ENCODE measurements around the gene GHRH. TPM values are rescaled to one million over a fixed set of nuclear protein-coding genes. Genes with fewer than 3 reads are reported as not detected.

The GHRH gene
- total RNA-seq, 1 experiment from 2014 or later: not detected

GRCh38 chr20:37279820-37280219, 18.2 kb upstream of the GHRH start:
- TF ChIP-seq, protein P1, sequence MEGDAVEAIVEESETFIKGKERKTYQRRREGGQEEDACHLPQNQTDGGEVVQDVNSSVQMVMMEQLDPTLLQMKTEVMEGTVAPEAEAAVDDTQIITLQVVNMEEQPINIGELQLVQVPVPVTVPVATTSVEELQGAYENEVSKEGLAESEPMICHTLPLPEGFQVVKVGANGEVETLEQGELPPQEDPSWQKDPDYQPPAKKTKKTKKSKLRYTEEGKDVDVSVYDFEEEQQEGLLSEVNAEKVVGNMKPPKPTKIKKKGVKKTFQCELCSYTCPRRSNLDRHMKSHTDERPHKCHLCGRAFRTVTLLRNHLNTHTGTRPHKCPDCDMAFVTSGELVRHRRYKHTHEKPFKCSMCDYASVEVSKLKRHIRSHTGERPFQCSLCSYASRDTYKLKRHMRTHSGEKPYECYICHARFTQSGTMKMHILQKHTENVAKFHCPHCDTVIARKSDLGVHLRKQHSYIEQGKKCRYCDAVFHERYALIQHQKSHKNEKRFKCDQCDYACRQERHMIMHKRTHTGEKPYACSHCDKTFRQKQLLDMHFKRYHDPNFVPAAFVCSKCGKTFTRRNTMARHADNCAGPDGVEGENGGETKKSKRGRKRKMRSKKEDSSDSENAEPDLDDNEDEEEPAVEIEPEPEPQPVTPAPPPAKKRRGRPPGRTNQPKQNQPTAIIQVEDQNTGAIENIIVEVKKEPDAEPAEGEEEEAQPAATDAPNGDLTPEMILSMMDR (conservative IDR thresholded peaks at IDR 0.05): no peak
- Histone ChIP-seq H3K56ac (ENCODE audit: insufficient read length, low read depth, low read length) (no peak overlapping the region), H3K27ac (ENCODE audit: insufficient read length, low read depth, low read length) (no peak overlapping the region), H3K79me1 (ENCODE audit: insufficient read depth, low read depth, low read length, poor library complexity, severe bottlenecking) (no peaks in the 10 kb centered on the region), H2BK20ac (ENCODE audit: low read depth, low read length, poor library complexity, severe bottlenecking) (no peak overlapping the region), H3K14ac (ENCODE audit: insufficient read depth, low read length) (no peak overlapping the region; the same call in 1 of the 2 replicates), H3K79me2 (ENCODE audit: insufficient read depth, low read length) (no peaks in the 10 kb centered on the region), H2AK5ac (ENCODE audit: insufficient read length, low read length) (no peak overlapping the region), H2AFZ (ENCODE audit: low read length) (no peak overlapping the region), H3K4ac (ENCODE audit: low read depth, low read length) (no peak overlapping the region), H3K9ac (ENCODE audit: extremely low read depth, insufficient read length, low read length) (no peak overlapping the region), H4K20me1 (ENCODE audit: control insufficient read depth, insufficient read depth, insufficient read length) (no peaks in the 10 kb centered on the region), H2BK12ac (ENCODE audit: insufficient read length, low read depth, low read length) (no peak overlapping the region), H2BK5ac (ENCODE audit: insufficient read length, low read length) (no peak overlapping the region), H3K9me3 (ENCODE audit: control insufficient read depth, low read depth, low read length) (no peaks in the 10 kb centered on the region), H3K23me2 (ENCODE audit: insufficient read length, low read depth, low read length, poor library complexity, severe bottlenecking) (no peaks in the 10 kb centered on the region), H4K5ac (ENCODE audit: insufficient read length, low read depth, low read length) (no peak overlapping the region), H3T11ph (ENCODE audit: low read length) (no peak overlapping the region), H2BK120ac (ENCODE audit: low read depth, low read length, poor library complexity, severe bottlenecking) (no peak overlapping the region), H4K91ac (ENCODE audit: insufficient read length, low read depth, low read length) (no peak overlapping the region), H2BK15ac (ENCODE audit: low read depth, low read length) (no peak overlapping the region), H3K23ac (ENCODE audit: insufficient read length, low read depth, low read length) (no peak overlapping the region), H3K4me1 (ENCODE audit: insufficient read depth, low read length) (no peaks in the 10 kb centered on the region; the same call in 1 of the 2 replicates), H3K27me3 (ENCODE audit: insufficient read depth, low read length) (no peaks in the 10 kb centered on the region), H3K18ac (ENCODE audit: insufficient read length, low read depth, low read length) (no peak overlapping the region), H3K4me2 (ENCODE audit: insufficient read depth, insufficient read length, low read length) (no peak overlapping the region), H4K8ac (replicated peaks; ENCODE audit: insufficient read length, low read depth, low read length) (no peak overlapping the region)
- H3K4me3 Mint-ChIP-seq: no peak overlapping the region
- no CpG with 5 or more reads among the region's 8 CpGs for WGBS (ENCODE audit: extremely low coverage, insufficient read length, low lambda C conversion rate)
- H3K27me3 Mint-ChIP-seq (ENCODE audit: low read depth): peaks cover 3% of the 10 kb centered on the region
- peaks cover 10 to 34% of the 10 kb centered on the region in 2 experiments for H3K4me1 Mint-ChIP-seq
- no peaks in the 10 kb centered on the region for H3K36me3 Mint-ChIP-seq (ENCODE audit: insufficient read depth in 1 of 3, low read depth in 3 of 3)
- H3K27ac Mint-ChIP-seq: no peak overlapping the region
- H3K9me3 Mint-ChIP-seq: no peaks in the 10 kb centered on the region
- DNase-seq: no peak
